HepG2 (cell line): ENCODE measurements around the gene LRP2. TPM values are rescaled to one million over a fixed set of nuclear protein-coding genes. Genes with fewer than 3 reads are reported as not detected.

Experiments
- ATAC-seq: fragments of 200-7000 bp; cut with Tn5 transposase; 3 replicates; pipeline ENCODE4 v1.9.1; 2020; ENCODE audit warnings: mild to moderate bottlenecking, moderate library complexity
- BruUV-seq: library from RNA; stranded (reverse); fragments of 400-500 nt; replicated peaks from 2 replicates; lab custom pipeline; 2021; lab: Mats Ljungman, UMichigan
- CTCF ChIA-PET: fragments of 300-600 bp; formaldehyde crosslinking; extraction: SDS; loops from one replicate; lab custom pipeline; 2021; ENCODE audit warnings: low total read pairs, inconsistent platforms, low intra/inter-chr PET ratio; lab: Yijun Ruan, JAX
- POLR2A ChIA-PET: fragments of 350-600 bp; sonication (Branson Sonifier 250); formaldehyde crosslinking; loops from one replicate; lab custom pipeline; 2020; ENCODE audit warnings: antibody characterized with exemption, inconsistent platforms; lab: Yijun Ruan, JAX
- DNase-seq: peaks from one replicate; pipeline ENCODE4 v3.0.0-alpha.2; 2015; ENCODE audit warnings: low spot score
- FAIRE-seq: peaks from 3 replicates; lab custom pipeline; 2011; peaks lifted over from hg19 to GRCh38; lab: Jason Lieb, UNC
- H2AFZ ChIP-seq: one replicate; pipeline ENCODE4 v1.6.1; 2011; ENCODE audit warnings: low read length, inconsistent platforms
- H3K27ac ChIP-seq: fragments of 300-600 bp; 3 replicates; pipeline ENCODE4 v1.8.0; 2011; ENCODE audit warnings: mixed run types, mild to moderate bottlenecking, mixed read lengths, low read length, inconsistent platforms; ENCODE audit not compliant: insufficient read depth; ENCODE audit errors: extremely low read length
- H3K27me3 ChIP-seq, 2 experiments: fragments of 200-600 bp in 1 of 2; 2 replicates in 1 of 2; 3 replicates in 1 of 2; pipeline versions ENCODE4 v1.6.0 to v1.8.0; 2011; ENCODE audit warnings: low read length in 2 of 2, mild to moderate bottlenecking in 2 of 2, moderate library complexity in 2 of 2, inconsistent platforms in 1 of 2; ENCODE audit not compliant: insufficient read depth in 2 of 2, control insufficient read depth in 1 of 2
- H3K36me3 ChIP-seq, 2 experiments: fragments of 200-600 bp in 1 of 2; replicated peaks in 1 of 2; 2 replicates in 1 of 2; 3 replicates in 1 of 2; pipeline versions ENCODE4 v1.5.1 to v1.8.0; 2011; ENCODE audit warnings: low read length in 2 of 2, inconsistent platforms in 1 of 2; ENCODE audit not compliant: insufficient read depth in 2 of 2, control insufficient read depth in 1 of 2
- H3K4me1 ChIP-seq: 2 replicates; pipeline ENCODE4 v1.5.1; 2012; ENCODE audit warnings: low read length, inconsistent platforms; ENCODE audit not compliant: insufficient read depth
- H3K4me2 ChIP-seq: 2 replicates; pipeline ENCODE4 v1.6.0; 2011; ENCODE audit warnings: low read depth, low read length, inconsistent platforms
- H3K4me3 ChIP-seq, 3 experiments: fragments of 200-600 bp in 1 of 3; sonication (generic), shearing (Covaris generic) in 1 of 3; replicated peaks in 1 of 3; 2 replicates each; pipeline ENCODE4 v1.5.1; 2011 to 2016; ENCODE audit warnings: low read length in 3 of 3, inconsistent platforms in 2 of 3, low read depth in 2 of 3, mild to moderate bottlenecking in 2 of 3, control low read depth in 1 of 3, mixed read lengths in 1 of 3; ENCODE audit not compliant: insufficient read depth in 1 of 3
- H3K79me2 ChIP-seq: one replicate; pipeline ENCODE4 v1.6.1; 2011; ENCODE audit warnings: low read length, inconsistent platforms; ENCODE audit not compliant: insufficient read depth
- H3K9ac ChIP-seq: 2 replicates; pipeline ENCODE4 v1.6.0; 2011; ENCODE audit warnings: mild to moderate bottlenecking, low read depth, low read length, inconsistent platforms; ENCODE audit not compliant: insufficient read depth
- H3K9me3 ChIP-seq: 2 replicates; pipeline ENCODE4 v1.5.1; 2012; ENCODE audit warnings: mild to moderate bottlenecking, low read length
- H4K20me1 ChIP-seq: 2 replicates; pipeline ENCODE4 v1.6.0; 2011; ENCODE audit warnings: inconsistent platforms, mild to moderate bottlenecking, low read length, moderate library complexity; ENCODE audit not compliant: insufficient read depth
- CHD2 ChIP-seq: IDR thresholded peaks from 2 replicates; pipeline ENCODE4 v1.6.1; 2011; ENCODE audit warnings: low read depth, low read length, improper control_type of control experiment
- HMG20B ChIP-seq: conservative IDR thresholded peaks from 2 replicates; pipeline ENCODE4 v1.6.1; 2016; ENCODE audit warnings: missing genetic modification reagents, missing compliant biosample characterization
- ZNF30 ChIP-seq: sonication (generic); formaldehyde crosslinking; IDR thresholded peaks from 2 replicates; pipeline ENCODE4 v1.5.0; 2020; ENCODE audit warnings: mild to moderate bottlenecking, missing genetic modification reagents
- ZNF589 ChIP-seq: sonication (generic); formaldehyde crosslinking; conservative IDR thresholded peaks from 2 replicates; pipeline ENCODE4 v1.8.0; 2022; ENCODE audit warnings: mild to moderate bottlenecking, moderate library complexity, missing genetic modification reagents
- ZNF703 ChIP-seq: sonication (generic); formaldehyde crosslinking; IDR thresholded peaks from 2 replicates; pipeline ENCODE4 v1.5.1; 2020; ENCODE audit warnings: missing genetic modification reagents, mild to moderate bottlenecking, moderate library complexity, borderline replicate concordance
- WGBS: methylation state at CpG from one replicate; pipeline ENCODE4 v1.1.6; 2017; ENCODE audit warnings: low lambda C conversion rate; 5-methylcytosine and 5-hydroxymethylcytosine counted together
- in situ Hi-C: cut with HindIII; loops from 2 replicates; pipeline ENCODE4 v1.10.0; 2017; ENCODE audit warnings: low pct_unique_long_range_greater_than_20kb; ENCODE audit not compliant: extremely low pct_ligation_motif_present
- intact Hi-C: fragments of 100-400 bp; cut with micrococcal nuclease; formaldehyde crosslinking; loops from one replicate; pipeline ENCODE4 v1.10.0; 2022; ENCODE audit not compliant: unreplicated experiment
- polyA plus RNA-seq, 8 experiments: library from polyadenylated mRNA; depleted of rRNA in 3 of 8; stranded (reverse) in 7 of 8; unstranded in 1 of 8; fragments of >200 nt; fragmentation: Illumina TruSeq in 4 of 8; extraction: Trizol in 4 of 8; gene quantifications; 2 replicates each; pipeline versions ENCODE4 v1.2.1 to v1.2.3, GENCODE V29; 2011 to 2016; ENCODE audit warnings: low read depth in 4 of 8, missing spikeins in 1 of 8, mixed read lengths in 1 of 8; ENCODE audit not compliant: insufficient read depth in 1 of 8
- total RNA-seq, 5 experiments: library from RNA; depleted of rRNA; stranded (reverse); fragments of >200 nt; fragmentation: Illumina TruSeq; extraction: Trizol; gene quantifications; 2 replicates each; pipeline ENCODE4 v1.2.3, GENCODE V29; 2016; ENCODE audit warnings: low read depth in 1 of 5
- TF ChIP-seq, protein P1 (sequence below): sonication (generic); formaldehyde crosslinking; IDR thresholded peaks from 2 replicates; pipeline ENCODE4 v1.5.1; 2020; ENCODE audit warnings: missing genetic modification reagents, mild to moderate bottlenecking, borderline replicate concordance
- TF ChIP-seq, protein P2 (sequence below): sonication (generic); formaldehyde crosslinking; IDR thresholded peaks from 2 replicates; pipeline ENCODE4 v1.8.0; 2023; ENCODE audit warnings: mild to moderate bottlenecking, missing genetic modification reagents
- TF ChIP-seq, protein P3 (sequence below): sonication (generic); formaldehyde crosslinking; IDR thresholded peaks from 2 replicates; pipeline ENCODE4 v1.8.1; 2023; ENCODE audit warnings: mild to moderate bottlenecking, missing genetic modification reagents

Gene LRP2
- total and polyA plus RNA-seq, 2 of the 13 experiments (the other 11 are each of a cell fraction or from before 2014, with no cell fraction given) = 0.03 to 0.15 TPM

DNA sequence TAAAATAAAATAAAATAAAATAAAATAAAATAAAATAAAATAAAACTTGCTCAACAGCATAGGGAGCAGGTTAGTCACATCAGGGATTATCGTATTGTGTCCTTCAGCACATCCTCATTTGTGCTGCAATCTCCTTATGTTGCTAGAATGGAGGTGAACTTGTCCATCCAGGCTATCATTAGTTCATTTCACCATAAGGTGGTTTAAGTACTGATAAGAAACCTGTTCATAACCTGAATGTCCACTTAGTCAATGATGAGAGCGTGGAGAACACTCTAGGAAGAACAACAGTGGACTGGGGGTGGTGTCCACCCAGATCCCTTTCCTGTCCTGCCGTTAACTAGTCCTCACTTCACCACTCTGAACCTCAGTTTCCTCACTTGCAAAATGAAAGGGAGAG, 271.1 kb downstream of the LRP2 start:
- TF ChIP-seq HMG20B (CRISPR knock-in tag) = no peak
- TF ChIP-seq, protein P1, sequence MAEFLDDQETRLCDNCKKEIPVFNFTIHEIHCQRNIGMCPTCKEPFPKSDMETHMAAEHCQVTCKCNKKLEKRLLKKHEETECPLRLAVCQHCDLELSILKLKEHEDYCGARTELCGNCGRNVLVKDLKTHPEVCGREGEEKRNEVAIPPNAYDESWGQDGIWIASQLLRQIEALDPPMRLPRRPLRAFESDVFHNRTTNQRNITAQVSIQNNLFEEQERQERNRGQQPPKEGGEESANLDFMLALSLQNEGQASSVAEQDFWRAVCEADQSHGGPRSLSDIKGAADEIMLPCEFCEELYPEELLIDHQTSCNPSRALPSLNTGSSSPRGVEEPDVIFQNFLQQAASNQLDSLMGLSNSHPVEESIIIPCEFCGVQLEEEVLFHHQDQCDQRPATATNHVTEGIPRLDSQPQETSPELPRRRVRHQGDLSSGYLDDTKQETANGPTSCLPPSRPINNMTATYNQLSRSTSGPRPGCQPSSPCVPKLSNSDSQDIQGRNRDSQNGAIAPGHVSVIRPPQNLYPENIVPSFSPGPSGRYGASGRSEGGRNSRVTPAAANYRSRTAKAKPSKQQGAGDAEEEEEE = no peak
- TF ChIP-seq, all 625 proteins: peak for 0
- no peaks in the 10 kb centered on the region for H4K20me1 ChIP-seq
- BruUV-seq = no TSS peak
- H3K9me3 ChIP-seq = no peaks in the 10 kb centered on the region
- no peak overlapping the region for H3K27ac ChIP-seq
- 0 out of 5 replicates have a peak, but pooled peaks cover 0 to 6% of the 10 kb centered on the region in 2 experiments for H3K27me3 ChIP-seq
- 4% methylated on average over 3 of the region's 3 CpGs for WGBS
- H3K36me3 ChIP-seq = no peaks in the 10 kb centered on the region
- ChIA-PET CTCF (no interaction called here), POLR2A (no interaction called here)
- in situ Hi-C loops = no loop called here
- DNase-seq = no peak
- FAIRE-seq = no peak
- intact Hi-C loops = no loop called here
- no peaks in the 10 kb centered on the region for H3K79me2 ChIP-seq
- H2AFZ ChIP-seq = no peak overlapping the region
- no peak overlapping the region for H3K9ac ChIP-seq
- no peak for ATAC-seq
- no peaks in the 10 kb centered on the region for H3K4me1 ChIP-seq
- no peak overlapping the region for H3K4me2 ChIP-seq
- no peak overlapping the region for H3K4me3 ChIP-seq

DNA sequence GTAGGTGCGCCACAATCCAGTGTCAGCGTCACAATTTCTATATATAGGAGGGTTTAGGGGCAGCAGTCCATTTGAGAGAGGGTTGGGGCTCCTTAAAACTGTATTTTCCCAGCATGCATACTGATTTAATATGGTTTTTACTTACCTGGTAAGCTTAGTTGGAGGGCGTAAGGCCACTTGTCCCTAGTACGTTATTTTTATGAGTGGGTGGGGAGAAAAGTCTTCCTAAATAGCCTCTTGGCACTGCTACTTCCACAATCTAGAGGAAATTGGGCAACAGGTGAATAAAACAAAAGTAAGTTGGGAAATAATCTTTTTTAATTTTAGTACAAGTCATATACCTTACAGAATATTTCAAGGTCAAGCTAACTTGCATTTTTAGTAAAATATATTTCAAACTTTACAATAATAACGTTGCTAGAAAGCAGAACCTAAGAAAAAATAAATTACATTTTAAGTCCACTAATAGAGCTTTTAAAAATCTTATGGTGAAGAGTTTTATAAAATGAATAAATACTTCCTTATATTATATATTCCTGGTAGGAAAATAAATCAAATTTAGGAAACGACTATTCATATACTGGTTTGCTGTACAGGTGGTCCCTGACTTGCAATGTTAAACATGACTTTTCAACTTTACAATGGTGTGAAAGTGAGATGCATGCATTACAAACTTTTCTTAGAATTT, 272.1 kb downstream of the LRP2 start:
- Histone ChIP-seq H3K36me3 (no peaks in the 10 kb centered on the region), H3K27me3 (0 out of 5 replicates have a peak, but pooled peaks cover 0 to 6% of the 10 kb centered on the region in 2 experiments), H3K9ac (no peak overlapping the region), H4K20me1 (no peaks in the 10 kb centered on the region), H3K27ac (no peak overlapping the region), H3K79me2 (no peaks in the 10 kb centered on the region), H3K4me1 (no peaks in the 10 kb centered on the region), H2AFZ (no peak overlapping the region), H3K9me3 (no peaks in the 10 kb centered on the region), H3K4me2 (no peak overlapping the region), H3K4me3 (no peak overlapping the region)
- ATAC-seq (no peak), FAIRE-seq (no peak), DNase-seq (peak; percentile 30)
- ChIA-PET CTCF (no interaction called here), POLR2A (no interaction called here)
- BruUV-seq = no TSS peak
- intact Hi-C loops = no loop called here
- 33% methylated on average over 6 of the region's 6 CpGs for WGBS
- in situ Hi-C loops = no loop called here
- no peak for TF ChIP-seq ZNF30 (CRISPR knock-in tag)
- no peak for TF ChIP-seq ZNF589 (CRISPR knock-in tag)
- no peak for TF ChIP-seq ZNF703 (CRISPR knock-in tag)
- TF ChIP-seq, protein P2, sequence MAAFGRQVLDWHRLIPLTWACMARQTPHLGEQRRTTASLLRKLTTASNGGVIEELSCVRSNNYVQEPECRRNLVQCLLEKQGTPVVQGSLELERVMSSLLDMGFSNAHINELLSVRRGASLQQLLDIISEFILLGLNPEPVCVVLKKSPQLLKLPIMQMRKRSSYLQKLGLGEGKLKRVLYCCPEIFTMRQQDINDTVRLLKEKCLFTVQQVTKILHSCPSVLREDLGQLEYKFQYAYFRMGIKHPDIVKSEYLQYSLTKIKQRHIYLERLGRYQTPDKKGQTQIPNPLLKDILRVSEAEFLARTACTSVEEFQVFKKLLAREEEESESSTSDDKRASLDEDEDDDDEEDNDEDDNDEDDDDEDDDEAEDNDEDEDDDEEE (CRISPR knock-in tag) = no peak
- TF ChIP-seq CHD2 = no peak
- TF ChIP-seq, protein P3, sequence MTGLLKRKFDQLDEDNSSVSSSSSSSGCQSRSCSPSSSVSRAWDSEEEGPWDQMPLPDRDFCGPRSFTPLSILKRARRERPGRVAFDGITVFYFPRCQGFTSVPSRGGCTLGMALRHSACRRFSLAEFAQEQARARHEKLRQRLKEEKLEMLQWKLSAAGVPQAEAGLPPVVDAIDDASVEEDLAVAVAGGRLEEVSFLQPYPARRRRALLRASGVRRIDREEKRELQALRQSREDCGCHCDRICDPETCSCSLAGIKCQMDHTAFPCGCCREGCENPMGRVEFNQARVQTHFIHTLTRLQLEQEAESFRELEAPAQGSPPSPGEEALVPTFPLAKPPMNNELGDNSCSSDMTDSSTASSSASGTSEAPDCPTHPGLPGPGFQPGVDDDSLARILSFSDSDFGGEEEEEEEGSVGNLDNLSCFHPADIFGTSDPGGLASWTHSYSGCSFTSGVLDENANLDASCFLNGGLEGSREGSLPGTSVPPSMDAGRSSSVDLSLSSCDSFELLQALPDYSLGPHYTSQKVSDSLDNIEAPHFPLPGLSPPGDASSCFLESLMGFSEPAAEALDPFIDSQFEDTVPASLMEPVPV (CRISPR knock-in tag) = no peak
